Aorta (tissue), 5 donors: ENCODE results near the gene C10orf90. TPM values are rescaled to one million over a fixed set of nuclear protein-coding genes. Genes with fewer than 3 reads are reported as not detected.

Source experiments
- ATAC-seq: fragments of 200-7000 bp; cut with Tn5 transposase; one replicate; pipeline ENCODE4 v1.9.1; 2022; ENCODE audit warnings: moderate library complexity; ENCODE audit not compliant: low FRiP score
- DNase-seq, 2 donors: peaks; one replicate each; pipeline ENCODE4 v3.0.0-alpha.2; 2020
- H3K27ac ChIP-seq, 2 donors: one replicate each; pipeline ENCODE4 v1.5.1; 2013; ENCODE audit warnings: low read length in 2 of 2, mild to moderate bottlenecking in 2 of 2, moderate library complexity in 2 of 2, control low read depth in 1 of 2, inconsistent platforms in 1 of 2, low read depth in 1 of 2
- H3K27me3 ChIP-seq, 2 donors: one replicate each; pipeline ENCODE4 v1.6.1; 2013; ENCODE audit warnings: control low read depth in 1 of 2, low read length in 1 of 2, mild to moderate bottlenecking in 1 of 2, moderate library complexity in 1 of 2; ENCODE audit not compliant: insufficient read depth in 2 of 2, control insufficient read depth in 1 of 2
- H3K36me3 ChIP-seq, 2 donors: one replicate each; pipeline ENCODE4 v1.6.1; 2013; ENCODE audit warnings: control low read depth in 1 of 2, low read length in 1 of 2, mild to moderate bottlenecking in 1 of 2; ENCODE audit not compliant: insufficient read depth in 2 of 2, control insufficient read depth in 1 of 2
- H3K4me1 ChIP-seq, 2 donors: one replicate each; pipeline ENCODE4 v1.6.1; 2013; ENCODE audit warnings: low read length in 2 of 2, control low read depth in 1 of 2, mild to moderate bottlenecking in 1 of 2, moderate library complexity in 1 of 2; ENCODE audit not compliant: insufficient read depth in 2 of 2, control insufficient read depth in 1 of 2
- H3K4me3 ChIP-seq, 2 donors: one replicate each; pipeline ENCODE4 v1.5.1; 2013; ENCODE audit warnings: low read length in 2 of 2, control low read depth in 1 of 2, mild to moderate bottlenecking in 1 of 2
- H3K9me3 ChIP-seq: one replicate; pipeline ENCODE4 v1.6.1; 2013; ENCODE audit warnings: mild to moderate bottlenecking, low read length; ENCODE audit not compliant: control insufficient read depth
- WGBS, 2 donors: extraction: QIAGEN DNeasy Blood & Tissue Kit; methylation state at CpG; one replicate each; pipeline ENCODE4 v1.1.7; 2013; 5-methylcytosine and 5-hydroxymethylcytosine counted together
- intact Hi-C, 2 donors: fragments of 100-400 bp; cut with DNase I; formaldehyde crosslinking; loops; one replicate each; pipeline versions ENCODE4 v1.14.2 to v1.15.0; 2022
- long read RNA-seq, 2 donors: library from polyadenylated mRNA; unstranded; transcript quantifications; one replicate each; pipeline ENCODE4 v2.0.0, GENCODE V29; 2020 to 2021
- polyA plus RNA-seq, 2 donors: library from polyadenylated mRNA; stranded (reverse); fragments of 200-250 nt; gene quantifications; one replicate each; pipeline ENCODE4 v1.2.3, GENCODE V29; 2013
- total RNA-seq, 2 donors: library from RNA; stranded (reverse); fragmentation: NEBNext Ultra II Directional; extraction: Animal tissue kit (Norgen Biotek cat#: 25700); gene quantifications; one replicate each; pipeline ENCODE4 v1.2.1, GENCODE V29; 2021
- donor health status: healthy with polysubstance abuse.
- donor health status: Bipolar disorder and iron deficiency.
- donor health status: DM: no; HTN: no; CAD: no.
- donor health status: DM: no; HTN: no; CAD: no.
- donor health status: DM: yes; HTN: yes; CAD: no.

Gene C10orf90, protein sequence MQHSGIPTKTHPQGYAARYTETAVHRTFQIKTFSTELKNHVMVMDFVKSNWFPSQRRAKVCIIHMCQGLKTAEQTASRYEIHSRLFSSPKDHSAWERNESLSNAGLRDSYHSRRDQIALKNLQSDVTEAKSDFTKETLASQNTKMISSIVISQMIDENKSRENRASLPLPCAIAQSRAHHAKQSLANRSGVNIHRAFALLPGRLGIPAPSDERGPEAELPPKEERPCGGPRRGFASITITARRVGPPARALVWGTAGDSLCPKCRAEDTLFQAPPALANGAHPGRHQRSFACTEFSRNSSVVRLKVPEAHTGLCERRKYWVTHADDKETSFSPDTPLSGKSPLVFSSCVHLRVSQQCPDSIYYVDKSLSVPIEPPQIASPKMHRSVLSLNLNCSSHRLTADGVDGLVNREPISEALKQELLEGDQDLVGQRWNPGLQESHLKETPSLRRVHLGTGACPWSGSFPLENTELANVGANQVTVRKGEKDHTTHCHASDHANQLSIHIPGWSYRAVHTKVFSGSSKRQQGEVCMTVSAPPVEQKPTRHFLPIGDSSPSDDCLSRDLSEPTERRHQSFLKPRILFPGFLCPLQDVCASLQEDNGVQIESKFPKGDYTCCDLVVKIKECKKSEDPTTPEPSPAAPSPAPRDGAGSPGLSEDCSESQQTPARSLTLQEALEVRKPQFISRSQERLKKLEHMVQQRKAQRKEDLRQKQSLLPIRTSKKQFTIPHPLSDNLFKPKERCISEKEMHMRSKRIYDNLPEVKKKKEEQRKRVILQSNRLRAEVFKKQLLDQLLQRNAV
- total RNA-seq (not detected), polyA plus RNA-seq (not detected)
- long read RNA-seq, donor 1 = 0 reads
- long read RNA-seq, donor 2 = 0 reads

DNA sequence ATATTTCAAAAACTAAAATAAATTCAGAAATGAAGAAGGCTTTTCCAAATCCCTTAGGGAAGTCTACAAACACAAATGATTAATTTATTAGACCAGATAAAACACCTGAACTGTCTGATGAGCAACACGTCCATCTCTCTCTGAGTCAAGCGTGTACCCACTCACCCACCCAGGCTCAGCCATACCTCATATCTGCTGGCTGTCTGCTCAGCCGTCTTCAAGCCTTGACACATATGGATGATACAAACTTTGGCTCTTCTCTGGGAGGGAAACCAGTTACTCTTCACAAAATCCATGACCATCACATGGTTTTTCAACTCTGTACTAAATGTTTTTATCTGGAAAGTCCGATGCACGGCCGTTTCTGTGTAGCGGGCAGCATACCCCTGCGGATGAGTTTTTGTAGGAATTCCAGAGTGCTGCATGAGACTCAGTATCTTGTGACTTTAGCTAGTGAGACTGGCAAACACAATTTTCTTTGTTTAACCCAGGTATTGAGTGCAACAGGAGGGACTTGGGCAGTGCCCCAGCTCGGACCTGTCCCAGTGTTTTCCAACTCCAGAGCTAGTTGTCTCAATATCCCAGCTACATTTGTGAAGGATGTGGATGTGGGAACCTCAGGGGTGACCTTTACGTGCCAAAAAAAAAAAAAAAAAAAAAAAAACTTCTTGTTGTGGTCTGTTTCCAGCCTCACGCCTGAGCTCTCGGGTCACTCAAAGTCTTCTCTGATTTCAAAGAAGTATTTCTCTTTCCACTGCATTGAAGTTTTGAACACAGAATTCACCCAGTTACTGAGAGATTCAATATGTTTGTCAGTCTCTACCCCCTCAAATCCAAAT lies at the start of gene C10orf90:
C10orf90 (minus strand) TSS at position 638 of the 839 bp plus-strand sequence; CDS start at position 425, 213 bp downstream.
- ATAC-seq = no peak
- no peak within 1 kb of the TSS for H3K4me3 ChIP-seq
- WGBS, 2 donors = 60 to 61% methylated on average over 12 of the region's 12 CpGs

GRCh38 chr10:126716366-126716765 lies 45.9 kb upstream of the C10orf90 start:
- H3K36me3 ChIP-seq = no peaks in the 10 kb centered on the region
- H3K27ac ChIP-seq = no peak overlapping the region
- no peaks in the 10 kb centered on the region for H3K27me3 ChIP-seq
- no peak overlapping the region for H3K4me3 ChIP-seq
- intact Hi-C loops = no loop called here
- no peak for ATAC-seq
- 77 to 86% methylated on average over 1 of the region's 1 CpG for WGBS, 2 donors
- DNase-seq = no peak
- H3K9me3 ChIP-seq = no peaks in the 10 kb centered on the region
- no peaks in the 10 kb centered on the region for H3K4me1 ChIP-seq

More for the DNA sequence above, at the start of gene C10orf90:
- Histone ChIP-seq H3K36me3 (no peaks in the 10 kb centered on the region), H3K27me3 (no peaks in the 10 kb centered on the region), H3K27ac (no peak within 1 kb of the TSS), H3K9me3 (no peaks in the 10 kb centered on the region), H3K4me1 (no peaks in the 10 kb centered on the region)
- no peak for DNase-seq
- intact Hi-C loops = no loop called here

DNA sequence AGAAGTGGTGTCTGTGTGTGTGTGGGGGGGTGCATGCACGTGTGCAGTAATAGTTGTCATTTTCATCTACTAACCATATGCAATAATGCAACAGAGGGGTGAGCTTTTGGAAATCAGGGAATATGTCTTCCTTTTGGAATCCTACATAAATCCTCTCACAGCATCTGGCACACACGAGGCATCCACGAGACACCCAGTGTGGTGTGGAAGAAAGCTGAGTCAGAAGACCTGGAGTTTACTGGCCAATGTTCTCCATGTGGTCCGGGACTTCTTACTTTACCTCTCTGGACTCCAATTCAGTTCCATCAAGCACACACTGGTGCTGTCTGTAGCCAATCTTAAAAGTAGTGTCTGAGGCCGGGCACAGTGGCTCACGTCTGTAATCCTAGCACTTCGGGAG lies 43.1 kb upstream of the C10orf90 start:
- intact Hi-C loops = no loop called here
- Histone ChIP-seq H3K9me3 (peaks cover 1% of the 10 kb centered on the region), H3K4me3 (no peak overlapping the region), H3K4me1 (no peaks in the 10 kb centered on the region), H3K27ac (no peak overlapping the region), H3K27me3 (no peaks in the 10 kb centered on the region), H3K36me3 (no peaks in the 10 kb centered on the region)
- ATAC-seq = no peak
- no peak for DNase-seq
- 65 to 75% methylated on average over 7 of the region's 7 CpGs for WGBS, 2 donors

DNA sequence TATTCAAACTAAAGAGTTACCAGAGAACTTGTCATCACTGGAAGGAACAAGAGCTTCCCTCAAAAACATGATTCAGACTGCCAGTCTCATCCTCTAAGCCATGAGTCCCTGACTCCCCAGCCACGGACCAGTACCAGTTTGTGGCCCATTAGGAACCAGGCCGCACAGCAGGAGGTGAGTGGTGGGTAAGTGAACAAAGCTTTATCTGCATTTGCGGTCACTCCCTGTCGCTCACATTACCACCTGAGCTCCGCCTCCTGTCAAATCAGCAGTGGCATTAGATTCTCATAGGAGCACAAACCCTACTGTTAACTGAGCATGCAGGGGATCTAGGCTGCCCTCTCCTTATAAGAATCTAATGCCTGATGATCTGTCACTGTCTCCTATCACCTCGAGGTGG lies 42.2 kb upstream of the C10orf90 start:
- Histone ChIP-seq H3K9me3 (peaks cover 1% of the 10 kb centered on the region), H3K27me3 (no peaks in the 10 kb centered on the region), H3K27ac (no peak overlapping the region), H3K36me3 (no peaks in the 10 kb centered on the region), H3K4me1 (no peaks in the 10 kb centered on the region), H3K4me3 (no peak overlapping the region)
- WGBS, 2 donors = 73 to 75% methylated on average over 6 of the region's 6 CpGs
- DNase-seq = no peak
- no peak for ATAC-seq
- intact Hi-C loops = no loop called here

DNA sequence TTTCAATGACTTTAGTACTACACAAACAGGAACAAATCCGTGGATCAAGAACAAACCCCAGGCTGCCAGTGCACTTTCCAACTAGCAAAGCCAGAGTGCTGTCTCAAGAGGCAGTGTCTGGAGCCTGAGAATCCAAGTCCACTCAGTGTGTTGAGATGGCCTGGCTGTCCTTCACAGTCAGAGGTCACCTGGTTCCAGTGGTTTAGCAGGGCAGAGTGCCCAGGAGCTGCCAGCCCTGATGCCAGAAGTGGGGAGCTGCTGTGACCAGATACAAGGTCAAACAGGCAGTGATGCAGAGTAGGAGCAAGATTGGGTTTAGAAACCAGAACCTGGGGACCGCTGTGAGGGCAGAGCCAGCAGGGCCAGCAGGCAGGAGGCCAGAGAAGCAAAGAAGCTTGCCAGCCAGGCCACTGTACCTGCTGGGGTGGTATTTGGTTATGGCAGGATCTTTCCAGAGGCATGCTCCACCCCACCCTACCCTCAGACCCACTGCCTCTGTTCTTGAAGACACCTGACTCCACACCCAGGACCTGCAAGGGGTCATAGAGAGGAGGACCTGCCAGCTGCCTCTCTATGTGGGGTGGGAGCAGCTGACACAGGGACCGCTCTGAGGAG lies 35.6 kb upstream of the C10orf90 start:
- ATAC-seq = no peak
- no peak overlapping the region for H3K27ac ChIP-seq
- intact Hi-C loops = no loop called here

DNA sequence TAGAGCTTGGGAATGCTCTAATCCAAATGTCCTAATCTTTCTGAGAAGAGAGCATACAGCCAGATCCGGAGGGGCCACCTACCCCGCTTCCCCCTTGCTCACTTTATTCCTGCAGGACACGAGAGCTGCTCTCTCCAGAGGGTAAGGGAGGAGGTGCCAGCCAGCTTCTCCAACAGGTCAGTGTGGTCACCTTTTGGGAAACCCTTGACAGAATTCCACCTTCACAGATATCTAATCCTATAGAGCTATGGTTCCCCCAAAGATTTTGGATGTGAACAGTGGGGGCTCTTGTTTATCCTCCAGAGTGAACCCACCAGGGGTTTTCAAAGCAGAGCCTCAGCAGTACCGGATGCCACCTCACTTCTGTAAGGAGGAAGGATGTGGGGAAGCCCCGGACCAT lies 34.6 kb upstream of the C10orf90 start:
- Histone ChIP-seq H3K9me3 (peaks cover 1% of the 10 kb centered on the region), H3K36me3 (no peaks in the 10 kb centered on the region), H3K27ac (no peak overlapping the region), H3K4me1 (no peaks in the 10 kb centered on the region), H3K27me3 (no peaks in the 10 kb centered on the region), H3K4me3 (no peak overlapping the region)
- intact Hi-C loops = no loop called here
- 53 to 54% methylated on average over 5 of the region's 5 CpGs for WGBS, 2 donors
- ATAC-seq = no peak
- DNase-seq = no peak

More for the DNA sequence above, 35.6 kb upstream of the C10orf90 start:
- H3K36me3 ChIP-seq = no peaks in the 10 kb centered on the region
- no peak overlapping the region for H3K4me3 ChIP-seq
- DNase-seq = no peak
- no peaks in the 10 kb centered on the region for H3K4me1 ChIP-seq
- H3K9me3 ChIP-seq = peaks cover 1% of the 10 kb centered on the region
- 73 to 75% methylated on average over 3 of the region's 3 CpGs for WGBS, 2 donors
- no peaks in the 10 kb centered on the region for H3K27me3 ChIP-seq

DNA sequence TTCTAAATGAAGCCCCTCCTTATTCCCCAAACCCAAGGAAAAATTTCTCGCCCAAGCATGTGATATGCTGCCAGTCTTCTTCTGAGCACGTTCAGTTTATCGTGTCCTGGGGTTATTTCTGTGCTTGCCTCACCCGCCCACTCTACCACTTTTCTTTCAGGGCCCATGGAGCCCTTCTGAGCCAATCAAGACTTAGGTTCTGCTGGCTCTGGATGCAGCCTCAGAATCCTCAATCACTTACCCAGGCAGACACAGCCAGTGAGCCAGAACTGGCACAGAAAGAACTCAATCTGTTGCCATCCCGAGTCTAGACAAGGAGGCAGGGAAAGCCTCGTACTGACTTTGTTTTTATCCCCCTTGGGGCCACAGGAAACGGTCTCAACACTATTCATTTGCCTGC lies 34.2 kb upstream of the C10orf90 start:
- Histone ChIP-seq H3K4me1 (no peaks in the 10 kb centered on the region), H3K4me3 (no peak overlapping the region), H3K27me3 (no peaks in the 10 kb centered on the region), H3K36me3 (no peaks in the 10 kb centered on the region), H3K9me3 (peaks cover 1% of the 10 kb centered on the region), H3K27ac (no peak overlapping the region)
- intact Hi-C loops = no loop called here
- DNase-seq = no peak
- 35 to 38% methylated on average over 7 of the region's 7 CpGs for WGBS, 2 donors
- ATAC-seq = no peak

DNA sequence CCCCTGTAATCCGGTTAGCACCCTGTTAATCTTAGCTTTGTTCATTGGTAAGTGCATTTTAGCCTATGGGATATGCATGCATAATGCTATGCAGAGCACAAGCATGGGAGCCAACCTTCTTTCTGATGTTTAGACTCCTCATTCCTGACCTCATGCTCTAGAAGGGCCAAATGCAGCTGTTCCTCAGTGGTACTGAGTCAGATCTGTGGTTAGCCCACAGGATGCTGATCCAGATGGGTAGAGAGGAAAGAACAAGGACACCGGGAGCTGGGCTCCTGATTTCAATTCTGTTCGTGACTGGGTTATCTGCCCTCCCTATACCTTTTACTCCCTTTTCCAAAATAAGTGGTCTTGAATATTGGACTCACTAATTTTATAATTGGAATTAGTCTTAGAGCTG lies 31.7 kb upstream of the C10orf90 start:
- ATAC-seq (no peak), DNase-seq (no peak)
- H3K27me3 ChIP-seq = no peaks in the 10 kb centered on the region
- H3K4me3 ChIP-seq = no peak overlapping the region
- no peaks in the 10 kb centered on the region for H3K4me1 ChIP-seq
- intact Hi-C loops = no loop called here
- no peaks in the 10 kb centered on the region for H3K36me3 ChIP-seq
- WGBS, 2 donors = 80% methylated on average over 3 of the region's 3 CpGs
- no peaks in the 10 kb centered on the region for H3K9me3 ChIP-seq
- no peak overlapping the region for H3K27ac ChIP-seq
